GM18909 (cell line): ENCODE data around the gene CCDC116.

ENCODE experiments used
- ATAC-seq: cut with Tn5 transposase; IDR thresholded peaks from one replicate; pipeline ENCODE4 v1.9.1; 2021; ENCODE audit warnings: mild to moderate bottlenecking; ENCODE audit not compliant: unreplicated experiment, poor library complexity

Gene CCDC116

GRCh38 chr22:21650280-21650679 is 17.7 kb downstream of the CCDC116 start:
- no peak for ATAC-seq

GRCh38 chr22:21650823-21651520 is 18.4 kb downstream of the CCDC116 start:
- no peak for ATAC-seq

DNA sequence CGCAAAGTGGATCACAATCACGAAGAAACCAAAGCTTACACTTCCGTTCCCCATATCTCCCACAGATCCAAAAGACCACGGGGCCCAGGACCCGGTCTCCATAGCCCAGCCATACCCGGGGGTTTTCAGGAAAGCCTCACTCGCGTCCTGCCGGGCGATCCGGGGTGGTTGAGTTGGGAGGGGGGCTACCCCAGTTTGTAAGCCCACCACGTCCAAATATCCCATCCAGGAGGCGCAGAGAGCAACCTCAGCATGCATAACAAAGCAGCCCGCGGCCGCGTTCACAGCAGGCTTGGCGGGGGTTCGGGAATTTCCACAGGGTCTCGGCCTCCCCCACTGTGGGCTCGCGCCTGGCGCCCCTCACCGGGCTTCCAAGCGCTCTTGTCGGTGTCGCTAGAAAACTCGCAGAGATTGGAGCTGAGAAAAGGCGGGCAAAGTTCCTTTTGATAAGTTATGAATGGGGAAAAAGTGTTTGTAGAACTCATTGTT is 19.0 kb downstream of the CCDC116 start:
- ATAC-seq, result peak; percentile 20

DNA sequence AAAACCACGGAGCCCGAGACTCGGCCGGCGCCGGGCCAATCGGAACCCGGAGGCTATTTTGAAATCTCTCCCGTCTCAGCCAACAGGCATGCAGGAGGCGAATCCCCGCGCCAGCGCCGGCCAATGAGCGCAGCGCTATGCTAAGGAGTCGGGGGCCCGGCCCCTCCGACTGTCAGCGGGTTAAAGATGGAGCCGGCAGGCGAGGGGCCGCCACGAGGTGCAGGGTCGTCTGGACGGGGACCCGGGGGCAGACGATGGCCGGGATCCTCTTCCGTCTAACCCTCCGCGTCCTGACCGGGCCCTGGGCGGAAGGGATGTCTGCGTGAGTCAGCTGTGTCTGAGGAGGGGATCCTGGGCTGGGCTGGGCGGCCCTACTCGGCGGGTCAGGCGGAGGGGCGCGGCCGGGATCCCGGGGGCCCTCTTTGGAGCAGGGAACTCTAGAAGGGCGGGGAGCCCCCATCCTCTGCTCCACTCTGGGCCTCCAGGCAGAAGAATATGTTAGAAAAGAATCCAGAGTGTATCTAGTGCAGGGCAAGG is 19.5 kb downstream of the CCDC116 start:
- ATAC-seq, result peak; percentile 89

DNA sequence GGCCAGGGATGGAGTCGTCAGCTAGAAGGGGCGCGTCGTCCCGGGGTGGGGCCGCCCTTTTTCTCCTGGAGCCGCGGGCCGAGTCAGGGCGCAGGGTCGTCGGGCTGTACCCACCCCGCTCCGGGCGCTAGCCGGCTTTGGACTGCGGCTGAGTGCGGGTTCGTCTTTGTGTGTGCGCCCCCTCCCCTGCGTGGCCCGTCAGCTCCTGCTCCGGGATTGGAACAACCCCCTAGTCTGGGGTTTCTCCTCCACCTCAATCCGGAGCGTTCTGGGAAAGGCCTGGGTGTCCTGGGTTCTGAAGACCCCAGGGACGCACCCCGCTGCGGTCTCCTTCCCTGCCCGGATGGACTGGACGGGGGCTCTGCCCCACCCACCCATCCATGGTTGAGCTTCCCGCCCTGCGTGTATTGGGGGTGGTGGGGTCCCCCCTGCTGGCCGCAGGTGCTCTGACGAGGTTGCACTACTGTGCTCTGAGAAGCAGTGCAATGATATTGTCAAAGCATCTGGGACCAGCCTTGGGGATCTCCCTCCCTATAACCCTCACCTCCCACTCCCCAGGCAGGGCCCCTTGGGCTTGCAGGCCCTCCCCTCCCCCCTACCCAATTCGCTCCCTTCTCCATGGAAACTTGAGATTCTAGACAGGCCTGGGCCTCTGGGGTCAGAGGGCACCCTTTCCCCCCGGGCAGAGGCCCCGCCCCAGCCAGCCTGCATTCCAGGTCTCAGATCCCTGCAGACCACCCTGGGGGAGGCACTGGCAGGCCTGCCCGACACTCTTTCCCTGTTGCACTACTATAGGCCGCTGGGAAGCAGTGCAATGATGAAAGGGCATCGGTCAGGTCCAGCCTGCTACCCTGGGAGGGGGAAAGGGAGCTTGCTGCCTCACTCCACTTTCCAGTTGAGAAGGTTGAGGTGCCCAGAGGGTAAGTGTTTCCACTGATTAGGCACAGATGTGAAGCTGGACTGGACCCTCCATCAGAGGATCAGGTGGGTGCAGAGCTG is 20.3 kb downstream of the CCDC116 start:
- ATAC-seq, result no peak

DNA sequence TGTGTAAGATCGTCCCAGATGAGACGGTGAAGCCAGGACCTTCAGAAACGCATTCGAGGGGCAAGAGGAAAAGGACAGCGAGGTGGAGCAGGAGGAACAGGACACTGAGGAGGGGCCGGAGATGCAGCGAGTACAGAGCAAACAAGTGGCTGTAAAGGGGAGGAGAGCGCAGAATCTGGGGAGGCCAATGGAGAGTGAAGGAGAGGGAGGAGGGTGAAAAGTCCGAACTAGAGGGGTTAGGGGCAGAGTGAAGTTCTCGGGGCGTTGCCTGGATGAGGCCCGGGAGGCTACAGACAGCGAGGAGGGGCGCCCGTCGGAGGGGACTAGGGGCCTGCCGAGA is 24.4 kb downstream of the CCDC116 start:
- ATAC-seq, result no peak

DNA sequence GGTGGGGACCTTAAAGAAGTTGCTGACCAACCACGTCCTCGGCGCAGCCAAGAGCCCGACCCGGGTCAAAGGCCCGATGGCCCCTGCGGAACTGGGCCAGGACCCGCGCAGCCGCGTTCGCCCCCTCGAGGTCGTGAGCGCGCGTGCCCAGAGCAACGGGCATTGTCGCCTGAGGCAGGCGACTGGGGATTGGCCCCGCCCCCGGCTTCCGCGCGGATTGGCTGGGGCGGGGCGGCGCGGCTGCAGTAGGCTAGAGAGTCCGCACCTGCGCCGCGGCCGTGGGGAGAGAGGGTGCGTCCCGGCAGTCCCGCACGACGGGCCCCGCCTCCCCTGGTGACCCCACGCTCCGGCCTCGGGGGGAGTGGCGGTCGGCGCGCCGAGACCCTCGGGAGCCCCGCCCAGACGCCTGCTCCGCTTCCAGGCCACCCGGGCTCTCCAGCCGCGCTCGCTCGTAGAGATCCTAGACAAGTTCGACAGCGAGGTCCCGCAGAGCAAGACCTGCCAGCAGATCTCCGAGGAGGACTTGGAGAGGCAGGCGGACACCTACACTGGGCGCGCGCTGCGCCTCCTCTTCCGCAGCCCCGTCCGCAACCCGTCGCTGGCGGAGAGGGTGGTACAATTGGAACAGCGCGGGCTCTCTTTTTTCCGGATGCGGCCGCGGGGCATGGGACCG is 24.9 kb downstream of the CCDC116 start:
- ATAC-seq, result peak; percentile 77

- ATAC-seq, result no peak
Measured at GRCh38 chr22:21659864-21660525, 27.4 kb downstream of the CCDC116 start.

DNA sequence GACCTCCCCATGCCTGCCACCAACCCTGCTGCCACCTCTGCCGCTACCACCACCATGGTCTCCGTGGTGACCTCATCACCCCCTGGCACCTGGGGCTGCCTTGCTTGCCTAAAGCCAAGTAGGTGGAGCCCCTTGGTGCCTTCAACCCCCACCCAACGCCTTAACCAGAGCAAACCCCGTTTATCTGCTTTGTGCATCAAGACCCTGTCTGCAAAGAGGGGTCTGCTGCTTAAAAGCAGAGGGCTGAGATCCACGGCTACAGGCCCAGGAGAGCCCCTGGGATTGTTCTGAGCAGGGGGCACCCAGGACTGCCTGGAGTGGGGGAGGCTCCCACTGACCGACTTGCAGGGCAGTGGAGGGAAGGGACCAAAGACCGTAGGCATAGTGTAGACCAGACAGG is 28.3 kb downstream of the CCDC116 start:
- no peak for ATAC-seq

- ATAC-seq, result no peak
Measured at GRCh38 chr22:21661991-21662390, 29.4 kb downstream of the CCDC116 start.

GRCh38 chr22:21663738-21664137 is 31.2 kb downstream of the CCDC116 start:
- no peak for ATAC-seq

- no peak for ATAC-seq
Measured at GRCh38 chr22:21665047-21665851, 32.7 kb downstream of the CCDC116 start.

GRCh38 chr22:21666786-21667185 is 34.2 kb downstream of the CCDC116 start:
- no peak for ATAC-seq

- no peak for ATAC-seq
Measured at GRCh38 chr22:21669026-21669425, 36.5 kb downstream of the CCDC116 start.

DNA sequence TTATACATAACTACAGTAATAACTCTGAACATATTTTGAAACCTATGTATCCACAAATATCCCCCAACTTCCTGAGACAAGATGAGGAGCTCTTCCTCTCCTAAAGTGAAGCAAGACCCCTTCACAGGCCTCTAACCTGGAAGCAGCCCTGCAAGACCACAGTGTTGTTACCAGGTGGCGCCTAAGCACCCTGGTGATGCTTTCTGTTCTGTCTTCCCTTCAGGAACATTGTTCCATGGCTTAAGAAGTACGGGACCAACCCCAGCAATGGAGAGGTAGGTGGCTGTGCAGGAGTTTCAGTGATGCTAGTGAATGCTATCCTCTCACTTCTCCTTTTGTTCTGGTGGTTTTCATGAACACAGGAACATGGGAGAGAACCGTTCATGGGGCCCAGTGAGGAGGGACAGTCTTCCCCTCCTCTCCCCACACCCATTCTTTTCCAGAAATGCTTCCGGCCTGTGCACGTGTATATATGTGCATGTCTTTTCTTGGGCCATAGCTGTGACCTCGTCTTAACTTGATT is 39.6 kb downstream of the CCDC116 start:
- ATAC-seq, result no peak

- ATAC-seq, result no peak
Measured at GRCh38 chr22:21673534-21674321, 41.2 kb downstream of the CCDC116 start.

- no peak for ATAC-seq
Measured at GRCh38 chr22:21674638-21675245, 42.2 kb downstream of the CCDC116 start.
